Effector memory CD4-positive, alpha-beta T cell (primary cell): Measurements from ENCODE around the gene HEBP1.
"Not testable (repeated sequence)": the region's sequence is repeated elsewhere in the genome, so short reads cannot be mapped to it uniquely, and the experiment has no call there.

Experiments used
- DNase-seq, 3 donors: peaks; one replicate each; pipeline ENCODE4 v3.0.0-alpha.2; 2020
- H3K27ac ChIP-seq: 2 replicates; pipeline ENCODE4 v1.7.0; 2013; ENCODE audit warnings: mild to moderate bottlenecking, low read length, moderate library complexity; ENCODE audit not compliant: insufficient read depth, poor library complexity, severe bottlenecking
- H3K27me3 ChIP-seq: replicated peaks from 2 replicates; pipeline ENCODE4 v1.7.0; 2013; ENCODE audit warnings: mild to moderate bottlenecking, low read length; ENCODE audit not compliant: insufficient read depth, control insufficient read depth, poor library complexity, severe bottlenecking
- H3K36me3 ChIP-seq: 2 replicates; pipeline ENCODE4 v1.7.0; 2013; ENCODE audit warnings: mild to moderate bottlenecking, low read length, moderate library complexity; ENCODE audit not compliant: control insufficient read depth, insufficient read depth
- H3K4me1 ChIP-seq: 2 replicates; pipeline ENCODE4 v1.7.0; 2013; ENCODE audit warnings: low read length, mild to moderate bottlenecking; ENCODE audit not compliant: control insufficient read depth, insufficient read depth, poor library complexity, severe bottlenecking
- H3K4me3 ChIP-seq: 2 replicates; pipeline ENCODE4 v1.7.0; 2013; ENCODE audit warnings: low read length, low read depth, mild to moderate bottlenecking; ENCODE audit not compliant: insufficient read depth, poor library complexity, severe bottlenecking
- H3K9me3 ChIP-seq: 2 replicates; pipeline ENCODE4 v1.7.0; 2013; ENCODE audit warnings: mild to moderate bottlenecking, low read length, moderate library complexity; ENCODE audit not compliant: control insufficient read depth

The HEBP1 gene

GRCh38 chr12:13038491-13039161, 38.6 kb upstream of the HEBP1 start:
- Histone ChIP-seq H3K9me3 (no peaks in the 10 kb centered on the region), H3K4me1 (peaks cover 1% of the 10 kb centered on the region), H3K4me3 (no peak overlapping the region), H3K36me3 (no peaks in the 10 kb centered on the region), H3K27me3 (no peaks in the 10 kb centered on the region), H3K27ac (no peak overlapping the region)
- DNase-seq, result no peak

GRCh38 chr12:13036881-13037280, 36.8 kb upstream of the HEBP1 start:
- no peak for DNase-seq
- no peak overlapping the region for H3K27ac ChIP-seq
- no peaks in the 10 kb centered on the region for H3K4me1 ChIP-seq
- no peaks in the 10 kb centered on the region for H3K9me3 ChIP-seq
- no peaks in the 10 kb centered on the region for H3K36me3 ChIP-seq
- H3K4me3 ChIP-seq, result no peak overlapping the region
- no peaks in the 10 kb centered on the region for H3K27me3 ChIP-seq

GRCh38 chr12:13035335-13035734, 35.3 kb upstream of the HEBP1 start:
- H3K9me3 ChIP-seq, DNase-seq, H3K27ac ChIP-seq: not testable (repeated sequence)

GRCh38 chr12:13033476-13033875, 33.4 kb upstream of the HEBP1 start:
- no peak for DNase-seq
- Histone ChIP-seq H3K9me3 (no peaks in the 10 kb centered on the region), H3K36me3 (no peaks in the 10 kb centered on the region), H3K27ac (no peak overlapping the region), H3K4me3 (no peak overlapping the region), H3K27me3 (no peaks in the 10 kb centered on the region), H3K4me1 (no peaks in the 10 kb centered on the region)

More at GRCh38 chr12:13035335-13035734, 35.3 kb upstream of the HEBP1 start:
- not testable (repeated sequence) for H3K4me1 ChIP-seq, H3K27me3 ChIP-seq, H3K36me3 ChIP-seq, H3K4me3 ChIP-seq

GRCh38 chr12:13032164-13032563, 32.1 kb upstream of the HEBP1 start:
- H3K4me3 ChIP-seq, result no peak overlapping the region
- H3K36me3 ChIP-seq, result no peaks in the 10 kb centered on the region
- no peaks in the 10 kb centered on the region for H3K27me3 ChIP-seq
- H3K4me1 ChIP-seq, result no peaks in the 10 kb centered on the region
- no peak overlapping the region for H3K27ac ChIP-seq
- DNase-seq, result no peak
- no peaks in the 10 kb centered on the region for H3K9me3 ChIP-seq

- H3K4me3 ChIP-seq, result no peak overlapping the region
- H3K27me3 ChIP-seq, result no peaks in the 10 kb centered on the region
- DNase-seq, result no peak
- H3K36me3 ChIP-seq, result no peaks in the 10 kb centered on the region
- H3K4me1 ChIP-seq, result no peaks in the 10 kb centered on the region
- no peak overlapping the region for H3K27ac ChIP-seq
- no peaks in the 10 kb centered on the region for H3K9me3 ChIP-seq
These were observed 30.7 kb upstream of the HEBP1 start for GRCh38 chr12:13030541-13031291.

GRCh38 chr12:13028825-13029570, 28.9 kb upstream of the HEBP1 start:
- DNase-seq, result no peak
- no peaks in the 10 kb centered on the region for H3K4me1 ChIP-seq
- H3K36me3 ChIP-seq, result no peaks in the 10 kb centered on the region
- H3K27ac ChIP-seq, result no peak overlapping the region
- H3K4me3 ChIP-seq, result no peak overlapping the region
- H3K27me3 ChIP-seq, result no peaks in the 10 kb centered on the region
- H3K9me3 ChIP-seq, result no peaks in the 10 kb centered on the region

GRCh38 chr12:13027508-13027907, 27.4 kb upstream of the HEBP1 start:
- Histone ChIP-seq H3K27ac (no peak overlapping the region), H3K36me3 (no peaks in the 10 kb centered on the region), H3K4me1 (no peaks in the 10 kb centered on the region), H3K9me3 (no peaks in the 10 kb centered on the region), H3K27me3 (no peaks in the 10 kb centered on the region), H3K4me3 (no peak overlapping the region)
- DNase-seq, result no peak

- H3K27ac ChIP-seq, result no peak overlapping the region
- no peaks in the 10 kb centered on the region for H3K9me3 ChIP-seq
- H3K36me3 ChIP-seq, result no peaks in the 10 kb centered on the region
- H3K4me1 ChIP-seq, result no peaks in the 10 kb centered on the region
- no peak for DNase-seq
- H3K27me3 ChIP-seq, result no peaks in the 10 kb centered on the region
- H3K4me3 ChIP-seq, result no peak overlapping the region
These were observed 27.0 kb upstream of the HEBP1 start for GRCh38 chr12:13027032-13027431.

GRCh38 chr12:13026286-13026685, 26.2 kb upstream of the HEBP1 start:
- no peak for DNase-seq
- no peak overlapping the region for H3K27ac ChIP-seq

More at GRCh38 chr12:13026286-13026685, 26.2 kb upstream of the HEBP1 start:
- no peaks in the 10 kb centered on the region for H3K4me1 ChIP-seq
- no peaks in the 10 kb centered on the region for H3K27me3 ChIP-seq
- no peak overlapping the region for H3K4me3 ChIP-seq
- no peaks in the 10 kb centered on the region for H3K36me3 ChIP-seq
- no peaks in the 10 kb centered on the region for H3K9me3 ChIP-seq
